ENCODE measurements around the gene SLX9. TPM values are rescaled to one million over a fixed set of nuclear protein-coding genes. Genes with fewer than 3 reads are reported as not detected.

SLX9 gene
- polyA plus RNA-seq, 1 of the 3 experiments (the other 2 are of a cell fraction), result 42.9 TPM

DNA sequence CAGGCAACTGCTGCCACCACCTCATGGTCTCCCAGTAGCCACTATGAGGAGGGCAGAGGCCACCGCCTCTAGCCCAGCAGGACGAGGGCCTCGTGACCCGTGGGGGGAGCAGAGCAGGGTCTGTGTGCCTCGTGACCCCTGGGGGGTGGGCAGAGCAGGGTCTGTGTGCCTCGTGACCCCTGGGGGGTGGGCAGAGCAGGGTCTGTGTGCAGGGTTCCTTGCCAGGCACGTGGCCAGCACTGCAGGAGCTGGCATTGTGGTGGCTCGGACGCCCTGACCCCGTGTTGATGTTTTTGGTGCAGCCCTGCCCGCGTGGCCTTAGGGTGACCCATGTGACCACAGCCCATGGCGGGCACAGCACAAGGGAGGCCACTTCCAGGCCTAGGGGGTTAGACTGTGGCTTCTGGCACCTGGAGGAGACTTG, 52.8 kb downstream of the SLX9 start (continued):
- TF ChIP-seq TAF1 (IDR thresholded peaks at IDR 0.05; ENCODE audit: borderline replicate concordance, low read depth, low read length) (no peak), EZH2phosphoT487 (IDR thresholded peaks at IDR 0.05; ENCODE audit: borderline replicate concordance, low read depth) (no peak)
- TF ChIP-seq, protein P1, sequence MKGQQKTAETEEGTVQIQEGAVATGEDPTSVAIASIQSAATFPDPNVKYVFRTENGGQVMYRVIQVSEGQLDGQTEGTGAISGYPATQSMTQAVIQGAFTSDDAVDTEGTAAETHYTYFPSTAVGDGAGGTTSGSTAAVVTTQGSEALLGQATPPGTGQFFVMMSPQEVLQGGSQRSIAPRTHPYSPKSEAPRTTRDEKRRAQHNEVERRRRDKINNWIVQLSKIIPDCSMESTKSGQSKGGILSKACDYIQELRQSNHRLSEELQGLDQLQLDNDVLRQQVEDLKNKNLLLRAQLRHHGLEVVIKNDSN (IDR thresholded peaks at IDR 0.05; ENCODE audit: borderline replicate concordance, low read depth), result no peak

DNA sequence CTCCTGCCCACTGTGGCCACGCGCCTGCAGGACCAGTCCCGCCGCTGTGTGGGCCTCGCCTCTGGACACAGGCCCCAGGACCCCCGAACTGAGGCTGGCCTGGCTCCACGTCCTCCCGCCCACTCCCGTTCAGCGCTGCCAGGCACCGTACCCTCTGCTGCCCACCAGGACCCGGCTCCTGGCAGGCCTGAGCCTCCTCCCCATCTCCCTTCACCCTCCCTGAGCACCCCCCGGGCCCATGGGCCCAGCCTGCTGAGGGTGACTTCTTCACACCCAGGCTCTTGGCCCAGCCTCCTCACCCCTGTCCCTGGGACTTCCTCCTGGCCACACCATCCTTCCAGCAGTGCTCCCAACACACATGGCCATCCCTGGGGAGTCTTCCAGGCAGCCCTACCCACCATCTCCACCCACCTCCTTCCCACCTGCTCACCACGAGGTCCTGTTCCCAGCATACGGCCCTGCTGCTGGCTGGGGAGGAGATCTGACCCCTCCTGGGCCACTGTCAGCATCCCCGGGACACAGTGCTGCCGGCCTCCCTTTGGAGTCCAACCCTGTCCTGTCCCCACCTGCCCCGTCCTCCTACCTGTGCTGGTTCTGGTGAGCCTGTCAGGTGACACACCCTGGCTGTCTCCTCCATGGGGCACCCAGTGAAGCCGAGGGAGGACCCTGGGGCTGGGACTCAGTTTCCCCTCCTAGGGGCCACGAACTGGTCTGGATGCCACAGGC, 53.7 kb downstream of the SLX9 start:
- CTCF ChIA-PET, result interaction anchor here (1.7 to 2.3 kb wide), 3 partner anchors 44 to 144 kb away, joined by 4 to 8 read pairs (median 7); no protein-coding TSS in a partner anchor
- no peaks in the 10 kb centered on the region for H3K9me2 ChIP-seq
- no peaks in the 10 kb centered on the region for H3F3A ChIP-seq (replicated peaks; ENCODE audit: insufficient read depth)
- H3K27me3 ChIP-seq (ENCODE audit: insufficient read depth), result no peaks in the 10 kb centered on the region
- H3K4me2 ChIP-seq, result no peak overlapping the region
- no peak overlapping the region for H2AFZ ChIP-seq (ENCODE audit: low read depth)
- H3K9ac ChIP-seq, result no peak overlapping the region
- no peak for TF ChIP-seq POLR2AphosphoS5 (IDR thresholded peaks at IDR 0.05; ENCODE audit: low read depth, low read length)
- TF ChIP-seq NFIC (IDR thresholded peaks at IDR 0.05; ENCODE audit: borderline replicate concordance), result no peak
- TF ChIP-seq, protein P1 (IDR thresholded peaks at IDR 0.05; ENCODE audit: borderline replicate concordance, low read depth), result no peak
- TF ChIP-seq RAD21 (IDR thresholded peaks at IDR 0.05; ENCODE audit: low read length), result no peak
- no peak for TF ChIP-seq GATA2 (CRISPR knock-in tag; IDR thresholded peaks at IDR 0.05)
- TF ChIP-seq, protein P2, sequence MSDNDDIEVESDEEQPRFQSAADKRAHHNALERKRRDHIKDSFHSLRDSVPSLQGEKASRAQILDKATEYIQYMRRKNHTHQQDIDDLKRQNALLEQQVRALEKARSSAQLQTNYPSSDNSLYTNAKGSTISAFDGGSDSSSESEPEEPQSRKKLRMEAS (IDR thresholded peaks at IDR 0.05; ENCODE audit: low read depth), result no peak
- TF ChIP-seq, protein P3, sequence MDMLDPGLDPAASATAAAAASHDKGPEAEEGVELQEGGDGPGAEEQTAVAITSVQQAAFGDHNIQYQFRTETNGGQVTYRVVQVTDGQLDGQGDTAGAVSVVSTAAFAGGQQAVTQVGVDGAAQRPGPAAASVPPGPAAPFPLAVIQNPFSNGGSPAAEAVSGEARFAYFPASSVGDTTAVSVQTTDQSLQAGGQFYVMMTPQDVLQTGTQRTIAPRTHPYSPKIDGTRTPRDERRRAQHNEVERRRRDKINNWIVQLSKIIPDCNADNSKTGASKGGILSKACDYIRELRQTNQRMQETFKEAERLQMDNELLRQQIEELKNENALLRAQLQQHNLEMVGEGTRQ (IDR thresholded peaks at IDR 0.05; ENCODE audit: borderline replicate concordance, low read depth, low read length), result no peak
- no peak for TF ChIP-seq GABPA (IDR thresholded peaks at IDR 0.05; ENCODE audit: low read depth)
- TF ChIP-seq RCOR1 (IDR thresholded peaks at IDR 0.05; ENCODE audit: low read length), result no peak
- no peak for TF ChIP-seq MEF2A (IDR thresholded peaks at IDR 0.05; ENCODE audit: borderline replicate concordance, low read depth)
- TF ChIP-seq, protein P4, sequence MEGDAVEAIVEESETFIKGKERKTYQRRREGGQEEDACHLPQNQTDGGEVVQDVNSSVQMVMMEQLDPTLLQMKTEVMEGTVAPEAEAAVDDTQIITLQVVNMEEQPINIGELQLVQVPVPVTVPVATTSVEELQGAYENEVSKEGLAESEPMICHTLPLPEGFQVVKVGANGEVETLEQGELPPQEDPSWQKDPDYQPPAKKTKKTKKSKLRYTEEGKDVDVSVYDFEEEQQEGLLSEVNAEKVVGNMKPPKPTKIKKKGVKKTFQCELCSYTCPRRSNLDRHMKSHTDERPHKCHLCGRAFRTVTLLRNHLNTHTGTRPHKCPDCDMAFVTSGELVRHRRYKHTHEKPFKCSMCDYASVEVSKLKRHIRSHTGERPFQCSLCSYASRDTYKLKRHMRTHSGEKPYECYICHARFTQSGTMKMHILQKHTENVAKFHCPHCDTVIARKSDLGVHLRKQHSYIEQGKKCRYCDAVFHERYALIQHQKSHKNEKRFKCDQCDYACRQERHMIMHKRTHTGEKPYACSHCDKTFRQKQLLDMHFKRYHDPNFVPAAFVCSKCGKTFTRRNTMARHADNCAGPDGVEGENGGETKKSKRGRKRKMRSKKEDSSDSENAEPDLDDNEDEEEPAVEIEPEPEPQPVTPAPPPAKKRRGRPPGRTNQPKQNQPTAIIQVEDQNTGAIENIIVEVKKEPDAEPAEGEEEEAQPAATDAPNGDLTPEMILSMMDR (IDR thresholded peaks at IDR 0.05), result no peak
- no peak for TF ChIP-seq EZH2phosphoT487 (IDR thresholded peaks at IDR 0.05; ENCODE audit: borderline replicate concordance, low read depth)
- TF ChIP-seq CHD2 (IDR thresholded peaks at IDR 0.05; ENCODE audit: low read length, partially characterized antibody), result no peak
- TF ChIP-seq FOXM1 (IDR thresholded peaks at IDR 0.05; ENCODE audit: low read depth), result no peak
- TF ChIP-seq FOSL2 (IDR thresholded peaks at IDR 0.05; ENCODE audit: borderline replicate concordance, low read depth), result no peak
- H4K20me1 ChIP-seq (ENCODE audit: insufficient read depth), result no peaks in the 10 kb centered on the region
- DNase-seq, result no peak
- 87% methylated on average over 16 of the region's 20 CpGs for WGBS (ENCODE audit: low lambda C conversion rate)
- H3K79me2 ChIP-seq (ENCODE audit: insufficient read depth), result no peaks in the 10 kb centered on the region
- no peaks in the 10 kb centered on the region for H3K36me3 ChIP-seq (replicated peaks in 1 of 2; ENCODE audit: control insufficient read depth in 1 of 2, insufficient read depth in 2 of 2, low read length in 1 of 2)
- H3K9me3 ChIP-seq, result no peaks in the 10 kb centered on the region
- H3K4me1 ChIP-seq (ENCODE audit: control insufficient read depth in 1 of 2, insufficient read depth in 2 of 2, low read depth in 1 of 2, low read length in 1 of 2), result peaks cover 0 to 61% of the 10 kb centered on the region in 2 experiments; a peak in 3 of 4 replicates
- no peak overlapping the region for H3K4me3 ChIP-seq (ENCODE audit: low read depth in 2 of 2, low read length in 1 of 2)
- no peak overlapping the region for H3K27ac ChIP-seq (ENCODE audit: low read depth in 2 of 2, low read length in 1 of 2)
- POLR2A ChIA-PET, result no interaction called here

All from SK-N-SH (cell line).